HepG2 (cell line): ENCODE data around the gene TRIM8.

ENCODE experiments used
- KDM4B ChIP-seq: sonication (generic); formaldehyde crosslinking; IDR thresholded peaks from 2 replicates; pipeline ENCODE4 v1.4.0; 2020; ENCODE audit warnings: missing genetic modification reagents
- RAD51 ChIP-seq: fragments of 450-650 bp; IDR thresholded peaks from 2 replicates; pipeline ENCODE4 v1.6.1; 2016; ENCODE audit warnings: borderline replicate concordance

DNA sequence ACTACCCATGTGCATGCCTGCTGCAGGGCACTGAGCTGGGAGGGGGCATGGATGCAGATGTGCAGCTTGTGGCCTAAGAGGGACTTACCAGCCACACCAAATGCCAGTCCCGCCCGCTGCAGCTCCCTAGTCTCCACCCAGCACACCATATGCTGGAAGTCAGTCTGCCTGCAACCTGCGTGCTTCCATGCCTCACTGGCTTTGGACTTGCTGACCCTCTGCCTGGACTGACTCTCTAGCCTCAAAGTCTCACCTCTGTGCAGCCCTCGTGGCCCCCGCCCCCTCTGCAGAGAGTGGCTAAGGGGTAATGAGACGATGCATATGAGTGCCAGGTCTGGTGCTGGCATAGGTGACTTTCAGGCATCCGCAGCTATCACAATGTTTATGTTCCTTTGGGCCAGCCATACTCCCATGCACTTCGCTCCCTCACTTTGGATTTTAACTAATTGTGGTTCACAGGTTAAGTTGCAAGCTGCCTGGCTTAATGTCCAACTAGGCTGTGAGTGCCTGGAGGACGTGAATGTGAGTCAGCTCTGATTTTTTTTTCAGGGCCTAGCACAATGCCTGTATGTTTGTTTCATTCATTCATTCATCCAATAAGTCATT, 21.7 kb downstream of the TRIM8 start:
- TF ChIP-seq KDM4B (CRISPR knock-in tag), result no peak
- TF ChIP-seq RAD51, result no peak
